GM18507 (cell line): Measurements from ENCODE around the gene ZNF329.

Source experiments
- DNase-seq: peaks from one replicate; pipeline ENCODE4 v3.0.0; 2011; ENCODE audit warnings: low read depth; ENCODE audit not compliant: insufficient read length; ENCODE audit errors: extremely low spot score
- FAIRE-seq: peaks from 2 replicates; lab custom pipeline; 2011; peaks lifted over from hg19 to GRCh38; lab: Jason Lieb, UNC

ZNF329 gene

GRCh38 chr19:58084596-58085347 lies 65.8 kb downstream of the ZNF329 start:
- no peak for DNase-seq
- FAIRE-seq: no peak

DNA sequence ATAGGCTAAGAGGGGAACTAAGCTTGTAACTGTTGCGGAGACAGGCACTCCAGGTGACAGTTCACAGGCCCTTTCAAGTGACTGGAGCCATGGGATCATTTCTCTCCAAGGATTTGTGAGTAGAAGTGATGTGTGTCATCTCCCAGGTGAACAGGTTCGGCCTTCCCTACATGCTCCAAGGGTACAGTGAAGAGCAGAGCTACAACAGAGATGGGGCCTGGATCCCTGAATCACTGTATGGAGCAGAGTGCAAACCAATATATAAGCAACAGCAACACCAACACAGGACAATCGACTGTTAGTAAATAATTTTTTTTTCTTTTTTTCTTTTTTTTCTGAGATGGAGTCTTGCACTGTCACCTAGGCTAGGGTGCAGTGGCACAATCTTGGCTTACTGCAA lies 67.6 kb downstream of the ZNF329 start:
- DNase-seq: no peak
- FAIRE-seq: no peak

DNA sequence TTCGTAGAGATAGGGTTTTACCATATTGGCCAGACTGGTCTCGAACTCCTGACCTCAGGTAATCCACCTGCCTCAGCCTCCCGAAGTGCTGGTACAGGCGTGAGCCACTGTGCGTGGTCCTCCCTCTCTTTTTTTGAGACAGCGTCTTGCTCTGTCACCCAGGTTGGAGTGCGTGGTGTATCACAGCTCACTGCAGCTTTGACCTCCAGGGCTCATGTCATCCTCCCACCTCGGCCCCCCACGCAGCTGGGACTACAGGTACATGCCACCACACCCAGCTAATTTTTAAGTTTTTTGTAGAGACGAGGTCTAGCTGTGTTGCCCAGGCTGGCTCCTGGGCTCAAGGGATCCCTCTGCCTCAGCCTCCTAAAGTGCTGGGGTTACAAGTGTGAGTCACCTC lies 70.8 kb downstream of the ZNF329 start:
- no peak for FAIRE-seq

More for the DNA sequence above, 70.8 kb downstream of the ZNF329 start:
- no peak for DNase-seq
